GM23248 (cell line): ENCODE results near the gene HIVEP1. TPM values are rescaled to one million over a fixed set of nuclear protein-coding genes. Genes with fewer than 3 reads are reported as not detected.

Source experiments
- DNase-seq: peaks from one replicate; pipeline ENCODE4 v3.0.0-alpha.2; 2015
- H2AFZ ChIP-seq: fragments of 200-600 bp; sonication (generic); 2 replicates; pipeline ENCODE4 v1.6.1; 2016; ENCODE audit warnings: antibody characterized with exemption
- H3F3A ChIP-seq: fragments of 200-600 bp; sonication (generic); 2 replicates; pipeline ENCODE4 v1.6.1; 2016; ENCODE audit warnings: mild to moderate bottlenecking, antibody characterized with exemption, mixed run types; ENCODE audit not compliant: insufficient read depth
- H3K27ac ChIP-seq: fragments of 200-600 bp; sonication (generic); 2 replicates; pipeline ENCODE4 v1.5.1; 2016; ENCODE audit warnings: mild to moderate bottlenecking
- H3K27me3 ChIP-seq: fragments of 200-600 bp; sonication (generic); replicated peaks from 2 replicates; pipeline ENCODE4 v1.6.1; 2016; ENCODE audit warnings: mild to moderate bottlenecking; ENCODE audit not compliant: insufficient read depth
- H3K36me3 ChIP-seq: fragments of 200-600 bp; sonication (generic); 2 replicates; pipeline ENCODE4 v1.6.1; 2016; ENCODE audit warnings: low read depth, mild to moderate bottlenecking
- H3K4me1 ChIP-seq: fragments of 200-600 bp; sonication (generic); 2 replicates; pipeline ENCODE4 v1.6.1; 2016; ENCODE audit warnings: mild to moderate bottlenecking; ENCODE audit not compliant: insufficient read depth
- H3K4me2 ChIP-seq: fragments of 200-600 bp; sonication (generic); one replicate; pipeline ENCODE4 v1.6.1; 2016; ENCODE audit warnings: mild to moderate bottlenecking; ENCODE audit not compliant: unreplicated experiment
- H3K4me3 ChIP-seq: fragments of 200-600 bp; sonication (generic); 2 replicates; pipeline ENCODE4 v1.5.1; 2016; ENCODE audit warnings: mild to moderate bottlenecking
- H3K79me2 ChIP-seq: fragments of 200-600 bp; sonication (generic); 2 replicates; pipeline ENCODE4 v1.6.1; 2016; ENCODE audit warnings: mild to moderate bottlenecking; ENCODE audit not compliant: insufficient read depth
- H3K9ac ChIP-seq: fragments of 200-600 bp; sonication (generic); 2 replicates; pipeline ENCODE4 v1.6.1; 2016; ENCODE audit warnings: mild to moderate bottlenecking
- H3K9me2 ChIP-seq: fragments of 200-600 bp; sonication (generic); 2 replicates; pipeline ENCODE4 v1.6.1; 2016; ENCODE audit warnings: mixed run types, mild to moderate bottlenecking, moderate library complexity; ENCODE audit not compliant: insufficient read depth
- H3K9me3 ChIP-seq: fragments of 200-600 bp; sonication (generic); one replicate; pipeline ENCODE4 v1.6.1; 2017; ENCODE audit warnings: low read depth
- H4K20me1 ChIP-seq: fragments of 200-600 bp; sonication (generic); 2 replicates; pipeline ENCODE4 v1.6.0; 2016; ENCODE audit not compliant: insufficient read depth
- EZH2 ChIP-seq: fragments of 200-600 bp; sonication (generic); IDR thresholded peaks from 2 replicates; pipeline ENCODE4 v1.6.1; 2018; ENCODE audit warnings: antibody characterized with exemption, mild to moderate bottlenecking; ENCODE audit not compliant: insufficient read depth, poor library complexity, severe bottlenecking
- EZH2phosphoT487 ChIP-seq: fragments of 200-600 bp; sonication (generic); IDR thresholded peaks from 2 replicates; pipeline ENCODE4 v1.6.1; 2018; ENCODE audit warnings: antibody characterized with exemption, moderate library complexity, mild to moderate bottlenecking, low read depth; ENCODE audit not compliant: insufficient read depth
- WGBS, 2 experiments: methylation state at CpG; one replicate each; pipeline ENCODE4 v1.1.6; 2015 to 2017; ENCODE audit warnings: low lambda C conversion rate in 2 of 2, low coverage in 1 of 2; ENCODE audit errors: missing lambda C conversion rate in 2 of 2; 5-methylcytosine and 5-hydroxymethylcytosine counted together
- in situ Hi-C: fragments of 300-500 bp; cut with MboI; formaldehyde crosslinking; loops from 2 replicates; pipeline ENCODE4 v1.15.0; 2020
- polyA plus RNA-seq: library from polyadenylated mRNA; unstranded; fragments of >200 nt; fragmentation: Nextera tagmentation; extraction: Ambion mirVana; gene quantifications from 2 replicates; pipeline ENCODE4 v1.2.1, GENCODE V29; 2016
- total RNA-seq: library from RNA; depleted of rRNA; stranded (reverse); fragments of >200 nt; shearing (Covaris generic); gene quantifications from 2 replicates; pipeline ENCODE4 v1.2.3, GENCODE V29; 2014

HIVEP1 gene
- total and polyA plus RNA-seq, 2 experiments from 2014 or later, result 3.3 to 7.1 TPM

DNA sequence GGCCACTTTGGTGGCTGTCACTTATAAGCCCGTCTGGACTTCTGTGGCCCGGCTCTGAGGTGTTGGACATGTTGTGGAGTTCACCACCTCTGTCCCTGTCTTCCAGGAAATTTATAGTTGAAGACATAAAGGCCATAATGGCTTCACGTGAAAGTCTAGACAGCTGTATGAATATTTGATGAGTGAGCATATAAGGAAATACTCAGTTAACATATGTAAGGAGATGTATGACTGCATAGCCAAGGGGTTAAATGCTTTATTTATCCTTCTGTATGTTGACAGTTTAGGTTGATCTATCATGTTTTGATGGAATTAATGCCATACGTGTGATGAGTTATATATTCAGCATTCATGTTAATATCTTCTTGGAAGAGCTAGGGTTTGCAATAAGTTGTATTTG lies 16.1 kb downstream of the HIVEP1 start:
- H3K4me1 ChIP-seq, result peaks cover 14% of the 10 kb centered on the region
- no peak overlapping the region for H3K4me3 ChIP-seq
- H3K4me2 ChIP-seq, result no peak overlapping the region
- H3K27ac ChIP-seq, result no peak overlapping the region
- H3K36me3 ChIP-seq, result 0 out of 2 replicates have a peak, but pooled peaks cover 12% of the 10 kb centered on the region
- no peak overlapping the region for H3K9ac ChIP-seq
- no peaks in the 10 kb centered on the region for H4K20me1 ChIP-seq
- H3F3A ChIP-seq, result no peaks in the 10 kb centered on the region
- 88 to 92% methylated on average over 4 of the region's 4 CpGs for WGBS, 2 experiments
- in situ Hi-C loops, result no loop called here
- TF ChIP-seq EZH2 (no peak), EZH2phosphoT487 (no peak)
- peaks cover 87% of the 10 kb centered on the region for H3K79me2 ChIP-seq
- H3K27me3 ChIP-seq, result no peaks in the 10 kb centered on the region
- H3K9me2 ChIP-seq, result no peaks in the 10 kb centered on the region
- no peak overlapping the region for H2AFZ ChIP-seq
- no peak for DNase-seq
- no peaks in the 10 kb centered on the region for H3K9me3 ChIP-seq

GRCh38 chr6:12029979-12030737 lies 18.0 kb downstream of the HIVEP1 start:
- Histone ChIP-seq H3K4me3 (no peak overlapping the region), H3F3A (no peaks in the 10 kb centered on the region), H3K36me3 (0 out of 2 replicates have a peak, but pooled peaks cover 12% of the 10 kb centered on the region), H3K9ac (no peak overlapping the region), H3K9me3 (no peaks in the 10 kb centered on the region), H2AFZ (no peak overlapping the region), H3K9me2 (no peaks in the 10 kb centered on the region), H3K79me2 (peaks cover 90% of the 10 kb centered on the region), H3K4me2 (no peak overlapping the region), H3K27ac (no peak overlapping the region), H3K4me1 (peaks cover 12% of the 10 kb centered on the region), H3K27me3 (no peaks in the 10 kb centered on the region), H4K20me1 (no peaks in the 10 kb centered on the region)
- 87 to 90% methylated on average over 4 of the region's 4 CpGs for WGBS, 2 experiments
- TF ChIP-seq EZH2, result no peak
- TF ChIP-seq EZH2phosphoT487, result no peak
- DNase-seq, result no peak
- in situ Hi-C loops, result no loop called here

- Histone ChIP-seq H3K9ac (no peak overlapping the region), H3K27ac (no peak overlapping the region), H3K36me3 (0 out of 2 replicates have a peak, but pooled peaks cover 12% of the 10 kb centered on the region), H3K9me2 (no peaks in the 10 kb centered on the region), H3K4me2 (no peak overlapping the region), H4K20me1 (no peaks in the 10 kb centered on the region), H3K4me3 (no peak overlapping the region), H3K79me2 (peaks cover 93% of the 10 kb centered on the region), H3K9me3 (no peaks in the 10 kb centered on the region), H3F3A (no peaks in the 10 kb centered on the region), H3K27me3 (no peaks in the 10 kb centered on the region), H2AFZ (no peak overlapping the region), H3K4me1 (peaks cover 8% of the 10 kb centered on the region; the same call in 1 of the 2 replicates)
- in situ Hi-C loops, result no loop called here
- 100% methylated on average over 2 of the region's 2 CpGs for WGBS, 2 experiments
- TF ChIP-seq EZH2phosphoT487 (no peak), EZH2 (no peak)
- no peak for DNase-seq
These were observed 19.0 kb downstream of the HIVEP1 start for GRCh38 chr6:12030993-12031550.

GRCh38 chr6:12032783-12033573 lies 20.9 kb downstream of the HIVEP1 start:
- H3F3A ChIP-seq, result no peaks in the 10 kb centered on the region
- no peak overlapping the region for H3K4me3 ChIP-seq
- H3K9me3 ChIP-seq, result no peaks in the 10 kb centered on the region
- H3K4me1 ChIP-seq, result peaks cover 8% of the 10 kb centered on the region; the same call in 1 of the 2 replicates
- H4K20me1 ChIP-seq, result no peaks in the 10 kb centered on the region
- peaks cover 93% of the 10 kb centered on the region for H3K79me2 ChIP-seq
- no peak overlapping the region for H3K4me2 ChIP-seq
- no peaks in the 10 kb centered on the region for H3K27me3 ChIP-seq
- H3K36me3 ChIP-seq, result 0 out of 2 replicates have a peak, but pooled peaks cover 12% of the 10 kb centered on the region
- WGBS, 2 experiments, result 70 to 75% methylated on average over 8 of the region's 8 CpGs
- H3K9me2 ChIP-seq, result no peaks in the 10 kb centered on the region
- no peak overlapping the region for H2AFZ ChIP-seq
- H3K9ac ChIP-seq, result no peak overlapping the region
- no peak for TF ChIP-seq EZH2phosphoT487
- TF ChIP-seq EZH2, result no peak
- in situ Hi-C loops, result no loop called here
- no peak overlapping the region for H3K27ac ChIP-seq
- no peak for DNase-seq
